ENCODE results near the gene BRSK1. TPM values are rescaled to one million over a fixed set of nuclear protein-coding genes. Genes with fewer than 3 reads are reported as not detected.

Gene BRSK1
- total and polyA plus RNA-seq, 4 donors = 0.53 to 6.4 (median 1.5) TPM

GRCh38 chr19:55259540-55260210 is 24.1 kb upstream of the BRSK1 start:
- no peaks in the 10 kb centered on the region for H3K27me3 ChIP-seq (ENCODE audit: control insufficient read depth in 3 of 3, insufficient read depth in 3 of 3, low read length in 2 of 3)
- H3K36me3 ChIP-seq (ENCODE audit: control insufficient read depth in 4 of 4, insufficient read depth in 4 of 4, low read length in 4 of 4) = peaks cover 0 to 6% (median 1%) of the 10 kb centered on the region in 4 donors
- DNase-seq (no peak), ATAC-seq (ENCODE audit: insufficient read depth, low FRiP score) (no peak)
- H3K4me1 ChIP-seq (ENCODE audit: control insufficient read depth in 5 of 5, insufficient read depth in 5 of 5, low read length in 5 of 5) = peaks cover 9 to 39% (median 15%) of the 10 kb centered on the region in 5 donors
- 44 to 51% methylated on average over 29 of the region's 29 CpGs for WGBS, 2 donors
- TF ChIP-seq CTCF (IDR thresholded peaks at IDR 0.05; ENCODE audit: control extremely low read depth, extremely low read depth) = no peak
- peak overlapping the region; percentile 96 for H3K4me3 ChIP-seq
- H3K9ac ChIP-seq (ENCODE audit: insufficient read depth in 1 of 2, low read length in 2 of 2) = peak overlapping the region; percentile 31 to 65
- H3K27ac ChIP-seq (ENCODE audit: low read depth in 1 of 2, low read length in 1 of 2) = peak overlapping the region; percentile 72 to 90
- H3K9me3 ChIP-seq (ENCODE audit: control insufficient read depth in 4 of 4, insufficient read depth in 3 of 4, low read length in 3 of 4) = no peaks in the 10 kb centered on the region

- DNase-seq (no peak), ATAC-seq (ENCODE audit: insufficient read depth, low FRiP score) (no peak)
- peaks cover 0 to 3% (median 2%) of the 10 kb centered on the region in 4 donors for H3K36me3 ChIP-seq (ENCODE audit: control insufficient read depth in 4 of 4, insufficient read depth in 4 of 4, low read length in 4 of 4)
- WGBS, 2 donors = 95 to 96% methylated on average over 13 of the region's 13 CpGs
- H3K27me3 ChIP-seq (ENCODE audit: control insufficient read depth in 3 of 3, insufficient read depth in 3 of 3, low read length in 2 of 3) = no peaks in the 10 kb centered on the region
- H3K9ac ChIP-seq (ENCODE audit: insufficient read depth in 1 of 2, low read length in 2 of 2) = no peak overlapping the region
- peaks cover 0 to 21% (median 7%) of the 10 kb centered on the region in 5 donors for H3K4me1 ChIP-seq (ENCODE audit: control insufficient read depth in 5 of 5, insufficient read depth in 5 of 5, low read length in 5 of 5)
- no peak overlapping the region for H3K4me3 ChIP-seq
- no peak for TF ChIP-seq CTCF (IDR thresholded peaks at IDR 0.05; ENCODE audit: control extremely low read depth, extremely low read depth)
- no peaks in the 10 kb centered on the region for H3K9me3 ChIP-seq (ENCODE audit: control insufficient read depth in 4 of 4, insufficient read depth in 3 of 4, low read length in 3 of 4)
- H3K27ac ChIP-seq (ENCODE audit: low read depth in 1 of 2, low read length in 1 of 2) = no peak overlapping the region
These were observed 22.1 kb upstream of the BRSK1 start for GRCh38 chr19:55261671-55262126.

DNA sequence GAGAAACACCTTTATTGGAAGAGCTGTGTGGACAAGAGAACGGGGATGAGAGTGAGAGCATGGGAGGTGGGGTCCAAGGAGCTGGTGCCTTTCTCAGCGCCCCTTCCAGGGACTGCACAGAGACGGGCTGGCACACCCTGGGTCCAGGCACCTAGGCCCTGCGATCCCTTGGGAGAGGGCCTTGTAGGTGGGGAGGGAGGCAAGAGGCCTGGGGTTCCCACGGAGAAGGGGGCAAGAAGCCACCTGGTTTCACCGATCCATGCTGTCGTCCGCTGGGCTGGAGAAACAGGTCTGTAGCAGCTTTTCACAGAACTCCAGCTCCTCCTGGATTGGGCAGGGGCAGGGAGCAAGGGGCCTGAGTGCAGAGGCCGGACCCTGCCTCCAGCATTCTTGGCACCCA is 21.4 kb upstream of the BRSK1 start:
- WGBS, 2 donors = 96 to 98% methylated on average over 9 of the region's 9 CpGs
- peaks cover 0 to 14% (median 3%) of the 10 kb centered on the region in 5 donors for H3K4me1 ChIP-seq (ENCODE audit: control insufficient read depth in 5 of 5, insufficient read depth in 5 of 5, low read length in 5 of 5)
- no peak for TF ChIP-seq CTCF (IDR thresholded peaks at IDR 0.05; ENCODE audit: control extremely low read depth, extremely low read depth)
- DNase-seq (no peak), ATAC-seq (ENCODE audit: insufficient read depth, low FRiP score) (no peak)
- no peak overlapping the region for H3K4me3 ChIP-seq
- no peaks in the 10 kb centered on the region for H3K9me3 ChIP-seq (ENCODE audit: control insufficient read depth in 4 of 4, insufficient read depth in 3 of 4, low read length in 3 of 4)
- H3K9ac ChIP-seq (ENCODE audit: insufficient read depth in 1 of 2, low read length in 2 of 2) = no peak overlapping the region
- peaks cover 0 to 3% (median 1%) of the 10 kb centered on the region in 4 donors for H3K36me3 ChIP-seq (ENCODE audit: control insufficient read depth in 4 of 4, insufficient read depth in 4 of 4, low read length in 4 of 4)
- H3K27ac ChIP-seq (ENCODE audit: low read depth in 1 of 2, low read length in 1 of 2) = no peak overlapping the region
- H3K27me3 ChIP-seq (ENCODE audit: control insufficient read depth in 3 of 3, insufficient read depth in 3 of 3, low read length in 2 of 3) = no peaks in the 10 kb centered on the region

Measured in lung (tissue), 12 donors.